ENCODE data around the gene ZNF521.

ZNF521 gene

GRCh38 chr18:25351777-25352628, at the start of gene ZNF521:
Gene ZNF521 (minus strand): TSS chr18:25352166. CDS start chr18:25350946, 1,220 bp downstream.
- DNase-seq (ENCODE audit: low read depth in 2 of 2) = peak; percentile 79 to 92
- H3K4me3 ChIP-seq (replicated peaks in 1 of 2; ENCODE audit: low read depth in 2 of 2, low read length in 2 of 2) = peak within 1 kb of the TSS; percentile 65 to 73
- peak; percentile 38 for TF ChIP-seq CTCF (IDR thresholded peaks at IDR 0.05; ENCODE audit: low read depth, low read length)

DNA sequence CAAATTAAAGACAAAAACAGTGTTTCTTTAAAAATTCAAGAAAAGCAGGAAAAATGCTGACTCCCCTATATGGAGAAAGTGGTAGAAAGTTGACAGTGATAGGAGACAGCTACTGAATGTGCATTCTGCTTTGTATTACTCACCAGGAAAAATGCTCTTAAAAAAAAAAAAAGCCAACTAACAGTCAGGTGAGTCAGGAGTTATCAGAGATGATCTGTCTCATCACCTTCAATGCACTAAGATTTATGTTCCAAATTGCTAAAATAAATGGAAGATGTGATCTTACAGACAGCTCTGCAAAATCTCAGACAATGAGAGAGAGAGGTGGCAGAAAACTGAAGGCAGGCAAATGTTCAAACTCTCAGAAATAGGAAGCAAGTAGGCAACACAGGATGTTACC, 47.6 kb upstream of the ZNF521 start:
- DNase-seq (ENCODE audit: low read depth in 2 of 2) = peak in 1 of 2 donors; percentile 5
- no peak for TF ChIP-seq CTCF (IDR thresholded peaks at IDR 0.05; ENCODE audit: low read depth, low read length)
- no peak overlapping the region for H3K4me3 ChIP-seq (replicated peaks in 1 of 2; ENCODE audit: low read depth in 2 of 2, low read length in 2 of 2)

DNA sequence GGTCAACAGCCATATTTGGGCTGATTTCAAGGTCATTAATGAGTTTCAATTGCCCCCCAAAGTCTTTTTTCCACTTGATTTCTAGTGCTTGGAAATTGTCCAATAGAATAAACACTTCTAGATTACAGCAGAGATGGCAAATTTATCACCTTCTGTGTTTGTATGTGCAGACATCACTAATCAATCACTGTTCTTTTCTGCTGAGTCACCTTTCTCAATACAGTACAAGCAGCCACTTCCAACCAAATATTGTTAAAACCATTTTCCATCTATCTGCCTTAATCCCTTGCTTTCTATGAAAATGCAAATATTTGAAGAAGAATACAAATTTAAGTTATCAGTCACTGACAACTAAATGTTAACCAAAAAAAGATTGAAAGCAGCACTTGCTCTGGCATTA, 40.2 kb upstream of the ZNF521 start:
- H3K4me3 ChIP-seq (replicated peaks in 1 of 2; ENCODE audit: low read depth in 2 of 2, low read length in 2 of 2) = no peak overlapping the region
- TF ChIP-seq CTCF (IDR thresholded peaks at IDR 0.05; ENCODE audit: low read depth, low read length) = no peak
- DNase-seq (ENCODE audit: low read depth in 2 of 2) = no peak

DNA sequence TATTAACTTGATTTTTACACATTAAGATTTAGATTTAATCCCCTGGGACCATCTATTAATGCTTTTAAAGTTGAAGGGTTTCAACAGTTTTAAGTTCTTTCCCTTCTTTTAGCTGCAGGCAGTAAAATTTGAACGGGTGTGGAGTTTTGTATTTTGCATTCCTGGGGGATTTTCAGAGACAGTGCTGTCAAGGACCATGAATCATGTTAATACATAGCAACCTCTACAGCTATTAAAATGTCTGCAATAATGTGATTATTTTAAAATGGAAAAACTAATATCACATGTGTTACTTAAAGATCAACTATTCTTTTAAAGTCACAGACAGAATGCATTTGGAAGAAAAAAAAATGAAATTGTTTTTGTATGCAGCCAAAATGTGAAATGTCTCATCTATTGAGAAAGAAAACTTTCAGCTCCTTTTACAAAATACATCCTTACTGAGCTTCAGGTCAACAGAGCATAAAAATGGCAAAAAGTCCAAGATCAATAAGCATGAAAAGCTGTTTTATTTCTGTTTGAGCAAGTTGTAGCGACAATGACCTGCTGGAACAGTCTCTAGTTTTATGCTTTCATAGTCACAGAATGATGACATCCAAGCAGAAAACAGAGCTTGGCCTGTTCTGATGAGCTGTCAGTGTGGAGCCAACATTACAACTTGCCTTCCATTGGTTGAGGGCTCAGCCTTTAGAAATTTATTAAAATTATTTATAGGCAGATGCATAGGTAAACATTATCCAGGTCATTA, 21.6 kb upstream of the ZNF521 start:
- no peak overlapping the region for H3K4me3 ChIP-seq (replicated peaks in 1 of 2; ENCODE audit: low read depth in 2 of 2, low read length in 2 of 2)
- no peak for DNase-seq (ENCODE audit: low read depth in 2 of 2)
- TF ChIP-seq CTCF (IDR thresholded peaks at IDR 0.05; ENCODE audit: low read depth, low read length) = no peak

- no peak overlapping the region for H3K4me3 ChIP-seq (replicated peaks in 1 of 2; ENCODE audit: low read depth in 2 of 2, low read length in 2 of 2)
- no peak for TF ChIP-seq CTCF (IDR thresholded peaks at IDR 0.05; ENCODE audit: low read depth, low read length)
- no peak for DNase-seq (ENCODE audit: low read depth in 2 of 2)
Observed at GRCh38 chr18:25370391-25370790, 18.4 kb upstream of the ZNF521 start.

GRCh38 chr18:25365242-25365641, 13.3 kb upstream of the ZNF521 start:
- no peak for TF ChIP-seq CTCF (IDR thresholded peaks at IDR 0.05; ENCODE audit: low read depth, low read length)
- no peak overlapping the region for H3K4me3 ChIP-seq (replicated peaks in 1 of 2; ENCODE audit: low read depth in 2 of 2, low read length in 2 of 2)
- DNase-seq (ENCODE audit: low read depth in 2 of 2) = no peak
